Measurements from ENCODE around the gene CHAC1.

GRCh38 chr15:40918799-40919392, 34.4 kb upstream of the CHAC1 start:
- TF ChIP-seq, protein P1, sequence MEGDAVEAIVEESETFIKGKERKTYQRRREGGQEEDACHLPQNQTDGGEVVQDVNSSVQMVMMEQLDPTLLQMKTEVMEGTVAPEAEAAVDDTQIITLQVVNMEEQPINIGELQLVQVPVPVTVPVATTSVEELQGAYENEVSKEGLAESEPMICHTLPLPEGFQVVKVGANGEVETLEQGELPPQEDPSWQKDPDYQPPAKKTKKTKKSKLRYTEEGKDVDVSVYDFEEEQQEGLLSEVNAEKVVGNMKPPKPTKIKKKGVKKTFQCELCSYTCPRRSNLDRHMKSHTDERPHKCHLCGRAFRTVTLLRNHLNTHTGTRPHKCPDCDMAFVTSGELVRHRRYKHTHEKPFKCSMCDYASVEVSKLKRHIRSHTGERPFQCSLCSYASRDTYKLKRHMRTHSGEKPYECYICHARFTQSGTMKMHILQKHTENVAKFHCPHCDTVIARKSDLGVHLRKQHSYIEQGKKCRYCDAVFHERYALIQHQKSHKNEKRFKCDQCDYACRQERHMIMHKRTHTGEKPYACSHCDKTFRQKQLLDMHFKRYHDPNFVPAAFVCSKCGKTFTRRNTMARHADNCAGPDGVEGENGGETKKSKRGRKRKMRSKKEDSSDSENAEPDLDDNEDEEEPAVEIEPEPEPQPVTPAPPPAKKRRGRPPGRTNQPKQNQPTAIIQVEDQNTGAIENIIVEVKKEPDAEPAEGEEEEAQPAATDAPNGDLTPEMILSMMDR (conservative IDR thresholded peaks at IDR 0.05) = no peak
- no peak for TF ChIP-seq EZH2 (IDR thresholded peaks at IDR 0.05; ENCODE audit: low read depth)

All from PC-9 (cell line).